ENCODE measurements around the gene ZP3. TPM values are rescaled to one million over a fixed set of nuclear protein-coding genes. Genes with fewer than 3 reads are reported as not detected.
"Not testable (repeated sequence)": the region's sequence is repeated elsewhere in the genome, so short reads cannot be mapped to it uniquely, and the experiment has no call there.

ZP3 gene
- total and polyA plus RNA-seq, 2 of the 8 experiments (the other 6 are each of a cell fraction or from before 2014, with no cell fraction given), result 1.5 to 2.4 TPM

GRCh38 chr7:76471556-76472221 lies 46.9 kb downstream of the ZP3 start:
- POLR2A ChIA-PET (ENCODE audit: partially characterized antibody); H3K9ac ChIP-seq (replicated peaks in 1 of 4; ENCODE audit: extremely low read depth in 1 of 4, low read depth in 3 of 4, low read length in 3 of 4); H4K5ac ChIP-seq (ENCODE audit: insufficient read length, low read depth, low read length); H3K4me1 ChIP-seq (replicated peaks in 1 of 4; ENCODE audit: control insufficient read depth in 3 of 4, insufficient read depth in 4 of 4, low read length in 3 of 4); H2AK5ac ChIP-seq (ENCODE audit: low read depth, low read length); H2BK20ac ChIP-seq (ENCODE audit: low read length); H4K20me1 ChIP-seq (replicated peaks in 1 of 2; ENCODE audit: control insufficient read depth in 1 of 2, insufficient read depth in 2 of 2, low read length in 2 of 2); H2BK12ac ChIP-seq (ENCODE audit: low read depth, low read length); FAIRE-seq; H4K8ac ChIP-seq (ENCODE audit: extremely low read depth, insufficient read depth, low read length); H3K79me2 ChIP-seq (ENCODE audit: control insufficient read depth in 1 of 2, insufficient read depth in 2 of 2, low read length in 2 of 2); H3K4ac ChIP-seq (replicated peaks; ENCODE audit: insufficient read length, low read depth, low read length); H3K18ac ChIP-seq (ENCODE audit: extremely low read depth, low read length); H4K91ac ChIP-seq (replicated peaks; ENCODE audit: insufficient read length, low read length); H3K79me1 ChIP-seq (ENCODE audit: low read depth, low read length); H3K4me2 ChIP-seq (ENCODE audit: insufficient read depth in 1 of 2, low read depth in 2 of 2, low read length in 2 of 2); H3K56ac ChIP-seq (replicated peaks; ENCODE audit: insufficient read length, low read depth, low read length); H3K27ac ChIP-seq (ENCODE audit: low read depth, low read length); H3K27me3 ChIP-seq (replicated peaks in 1 of 4; ENCODE audit: control insufficient read depth in 3 of 4, extremely low read depth in 1 of 4, insufficient read depth in 3 of 4, low read length in 3 of 4); CTCF ChIA-PET (ENCODE audit: partially characterized antibody); H3K23ac ChIP-seq (ENCODE audit: insufficient read length); H2BK15ac ChIP-seq (ENCODE audit: low read length); H2BK120ac ChIP-seq (replicated peaks; ENCODE audit: low read depth, low read length); H3K36me3 ChIP-seq (ENCODE audit: control insufficient read depth in 2 of 4, insufficient read depth in 4 of 4, low read length in 3 of 4); H3K9me3 ChIP-seq (ENCODE audit: insufficient read depth in 2 of 2, low read depth in 1 of 2, low read length in 1 of 2); H2AFZ ChIP-seq (ENCODE audit: low read length); H3K23me2 ChIP-seq (ENCODE audit: low read depth, low read length); H3K4me3 ChIP-seq (ENCODE audit: extremely low read depth in 1 of 4, insufficient read depth in 2 of 4, low read depth in 3 of 4, low read length in 4 of 4); DNase-seq (ENCODE audit: low read depth in 1 of 2, low spot score in 2 of 2); H3K14ac ChIP-seq (ENCODE audit: insufficient read length); H2BK5ac ChIP-seq (ENCODE audit: low read depth, low read length): not testable (repeated sequence)
- 81% methylated on average over 7 of the region's 10 CpGs; no CpG with 5 or more reads in 1 of the 2 experiments for WGBS, 2 experiments (ENCODE audit: extremely low coverage in 1 of 2, insufficient coverage in 1 of 2, insufficient read length in 1 of 2, insufficient replicate concordance in 2 of 2, low coverage in 1 of 2, low lambda C conversion rate in 2 of 2, missing lambda C conversion rate in 1 of 2)

- H3K4me2 ChIP-seq (ENCODE audit: insufficient read depth in 1 of 2, low read depth in 2 of 2, low read length in 2 of 2); H3K27me3 ChIP-seq (replicated peaks in 1 of 4; ENCODE audit: control insufficient read depth in 3 of 4, extremely low read depth in 1 of 4, insufficient read depth in 3 of 4, low read length in 3 of 4); POLR2A ChIA-PET (ENCODE audit: partially characterized antibody); H2BK120ac ChIP-seq (replicated peaks; ENCODE audit: low read depth, low read length); H3K36me3 ChIP-seq (ENCODE audit: control insufficient read depth in 2 of 4, insufficient read depth in 4 of 4, low read length in 3 of 4); H3K23me2 ChIP-seq (ENCODE audit: low read depth, low read length); DNase-seq (ENCODE audit: low read depth in 1 of 2, low spot score in 2 of 2); H4K20me1 ChIP-seq (replicated peaks in 1 of 2; ENCODE audit: control insufficient read depth in 1 of 2, insufficient read depth in 2 of 2, low read length in 2 of 2); CTCF ChIA-PET (ENCODE audit: partially characterized antibody); FAIRE-seq; H2BK5ac ChIP-seq (ENCODE audit: low read depth, low read length); H3K23ac ChIP-seq (ENCODE audit: insufficient read length); H3K79me1 ChIP-seq (ENCODE audit: low read depth, low read length); H3K4me1 ChIP-seq (replicated peaks in 1 of 4; ENCODE audit: control insufficient read depth in 3 of 4, insufficient read depth in 4 of 4, low read length in 3 of 4); H3K9me3 ChIP-seq (ENCODE audit: insufficient read depth in 2 of 2, low read depth in 1 of 2, low read length in 1 of 2); H3K14ac ChIP-seq (ENCODE audit: insufficient read length); H3K79me2 ChIP-seq (ENCODE audit: control insufficient read depth in 1 of 2, insufficient read depth in 2 of 2, low read length in 2 of 2); H3K4ac ChIP-seq (replicated peaks; ENCODE audit: insufficient read length, low read depth, low read length); H3K18ac ChIP-seq (ENCODE audit: extremely low read depth, low read length); H4K5ac ChIP-seq (ENCODE audit: insufficient read length, low read depth, low read length); H3K4me3 ChIP-seq (ENCODE audit: extremely low read depth in 1 of 4, insufficient read depth in 2 of 4, low read depth in 3 of 4, low read length in 4 of 4); H4K91ac ChIP-seq (replicated peaks; ENCODE audit: insufficient read length, low read length); H2BK12ac ChIP-seq (ENCODE audit: low read depth, low read length); H4K8ac ChIP-seq (ENCODE audit: extremely low read depth, insufficient read depth, low read length); H2BK20ac ChIP-seq (ENCODE audit: low read length); H2BK15ac ChIP-seq (ENCODE audit: low read length); H2AFZ ChIP-seq (ENCODE audit: low read length); H2AK5ac ChIP-seq (ENCODE audit: low read depth, low read length); H3K27ac ChIP-seq (ENCODE audit: low read depth, low read length); H3K56ac ChIP-seq (replicated peaks; ENCODE audit: insufficient read length, low read depth, low read length); H3K9ac ChIP-seq (replicated peaks in 1 of 4; ENCODE audit: extremely low read depth in 1 of 4, low read depth in 3 of 4, low read length in 3 of 4): not testable (repeated sequence)
- 86% methylated on average over 2 of the region's 6 CpGs; no CpG with 5 or more reads in 1 of the 2 experiments for WGBS, 2 experiments (ENCODE audit: extremely low coverage in 1 of 2, insufficient coverage in 1 of 2, insufficient read length in 1 of 2, insufficient replicate concordance in 2 of 2, low coverage in 1 of 2, low lambda C conversion rate in 2 of 2, missing lambda C conversion rate in 1 of 2)
These were observed 48.3 kb downstream of the ZP3 start for GRCh38 chr7:76473097-76473496.
